HG03175 (cell line): ENCODE measurements around the gene ECT2L.
"Not testable (repeated sequence)": the region's sequence is repeated elsewhere in the genome, so short reads cannot be mapped to it uniquely, and the experiment has no call there.

Experiments
- ATAC-seq: cut with Tn5 transposase; IDR thresholded peaks from one replicate; pipeline ENCODE4 v1.9.1; 2021; ENCODE audit warnings: mild to moderate bottlenecking, moderate library complexity; ENCODE audit not compliant: unreplicated experiment

The ECT2L gene

GRCh38 chr6:138923561-138923960 lies 127.7 kb downstream of the ECT2L start:
- ATAC-seq, result no peak

GRCh38 chr6:138925806-138926205 lies 129.9 kb downstream of the ECT2L start:
- ATAC-seq, result no peak

GRCh38 chr6:138926579-138926978 lies 130.7 kb downstream of the ECT2L start:
- ATAC-seq, result no peak

- no peak for ATAC-seq
These were observed 135.8 kb downstream of the ECT2L start for GRCh38 chr6:138931660-138932059.

GRCh38 chr6:138936873-138937272 lies 141.0 kb downstream of the ECT2L start:
- not testable (repeated sequence) for ATAC-seq

- no peak for ATAC-seq
These were observed 147.3 kb downstream of the ECT2L start for GRCh38 chr6:138943089-138943625.

GRCh38 chr6:138944412-138944811 lies 148.5 kb downstream of the ECT2L start:
- ATAC-seq, result no peak

GRCh38 chr6:138945354-138945753 lies 149.5 kb downstream of the ECT2L start:
- no peak for ATAC-seq

- no peak for ATAC-seq
These were observed 152.1 kb downstream of the ECT2L start for GRCh38 chr6:138948004-138948403.

- ATAC-seq, result no peak
These were observed 152.8 kb downstream of the ECT2L start for GRCh38 chr6:138948546-138949179.

GRCh38 chr6:138953451-138953850 lies 157.6 kb downstream of the ECT2L start:
- ATAC-seq, result no peak
